ENCODE data around the gene SH3D21. TPM values are rescaled to one million over a fixed set of nuclear protein-coding genes. Genes with fewer than 3 reads are reported as not detected.

The SH3D21 gene
- polyA plus RNA-seq, 2 donors = 3.9 to 15.6 TPM

DNA sequence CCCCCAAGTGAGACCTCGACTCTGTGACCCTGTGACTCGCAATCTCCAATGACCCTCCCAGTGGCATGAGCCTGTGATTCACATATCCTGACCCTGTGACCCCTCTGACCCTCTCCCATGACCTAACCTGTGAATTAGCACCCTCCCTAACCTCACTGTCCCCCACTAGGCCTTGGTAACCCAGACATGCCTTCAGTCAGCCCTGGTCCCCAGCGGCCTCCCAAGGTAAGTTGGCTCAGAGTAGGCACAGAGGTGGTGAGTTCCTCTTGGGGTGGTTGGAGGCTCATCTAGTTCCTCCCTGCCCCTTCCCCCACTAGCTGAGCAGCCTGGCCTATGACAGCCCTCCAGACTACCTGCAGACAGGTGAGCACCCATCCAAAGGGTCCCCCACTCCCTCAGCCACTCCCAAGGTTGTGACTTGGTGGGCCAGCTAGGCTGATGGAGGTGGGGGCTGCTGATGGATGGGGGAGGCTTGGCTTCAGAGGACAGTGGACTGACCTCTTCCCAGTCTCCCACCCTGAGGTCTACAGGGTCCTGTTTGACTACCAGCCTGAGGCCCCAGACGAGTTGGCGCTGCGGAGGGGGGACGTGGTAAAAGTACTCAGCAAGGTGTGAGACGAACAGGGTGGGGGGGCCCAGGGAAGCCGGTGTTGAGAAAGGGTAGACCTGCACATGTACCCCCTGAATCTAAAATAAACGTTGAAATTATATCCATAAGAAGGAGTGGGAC is 1.6 kb downstream of the SH3D21 start:
- Histone ChIP-seq H3K36me3 (ENCODE audit: control insufficient read depth in 2 of 2, insufficient read depth in 2 of 2, low read length in 1 of 2) (peaks cover 0 to 5% of the 10 kb centered on the region in 2 donors), H3K27ac (ENCODE audit: low read depth in 2 of 2, low read length in 1 of 2) (no peak overlapping the region), H3K27me3 (ENCODE audit: control insufficient read depth in 1 of 2, insufficient read depth in 2 of 2, low read length in 2 of 2) (no peaks in the 10 kb centered on the region), H3K4me3 (ENCODE audit: low read depth in 1 of 2, low read length in 2 of 2) (peak overlapping the region; percentile 71 to 90), H3K9me3 (ENCODE audit: control insufficient read depth in 2 of 2, insufficient read depth in 1 of 2, low read depth in 1 of 2, low read length in 1 of 2) (no peaks in the 10 kb centered on the region), H3K4me1 (ENCODE audit: control insufficient read depth in 2 of 2, insufficient read depth in 2 of 2, low read length in 1 of 2) (peaks cover 0 to 12% of the 10 kb centered on the region in 2 donors)
- WGBS, 2 donors = 81 to 90% methylated on average over 9 to 10 of the region's 10 CpGs

DNA sequence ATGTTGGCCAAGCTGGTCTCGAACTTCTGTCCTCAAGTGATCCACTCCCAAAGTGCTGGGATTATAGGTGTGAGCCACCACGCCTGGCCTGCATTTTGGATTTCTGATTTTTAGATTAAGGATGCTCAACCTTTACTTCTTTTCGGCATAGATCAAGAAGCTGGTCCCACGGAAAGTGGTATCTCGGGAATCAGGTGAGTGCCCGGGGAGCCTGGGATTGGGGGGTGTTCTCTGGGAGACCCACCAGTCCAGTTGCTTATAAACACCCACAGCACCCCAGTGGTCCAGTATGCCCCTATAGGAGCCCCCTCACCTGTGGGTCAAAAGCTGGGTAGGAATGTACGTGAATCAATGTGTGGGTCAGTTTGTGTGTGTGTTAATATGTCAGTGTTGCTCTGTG is 3.2 kb downstream of the SH3D21 start:
- 95 to 98% methylated on average over 7 of the region's 7 CpGs for WGBS, 2 donors
- Histone ChIP-seq H3K27me3 (ENCODE audit: control insufficient read depth in 1 of 2, insufficient read depth in 2 of 2, low read length in 2 of 2) (no peaks in the 10 kb centered on the region), H3K36me3 (ENCODE audit: control insufficient read depth in 2 of 2, insufficient read depth in 2 of 2, low read length in 1 of 2) (peaks cover 0 to 5% of the 10 kb centered on the region in 2 donors), H3K4me1 (ENCODE audit: control insufficient read depth in 2 of 2, insufficient read depth in 2 of 2, low read length in 1 of 2) (peaks cover 0 to 12% of the 10 kb centered on the region in 2 donors), H3K9me3 (ENCODE audit: control insufficient read depth in 2 of 2, insufficient read depth in 1 of 2, low read depth in 1 of 2, low read length in 1 of 2) (no peaks in the 10 kb centered on the region), H3K4me3 (ENCODE audit: low read depth in 1 of 2, low read length in 2 of 2) (no peak overlapping the region), H3K27ac (ENCODE audit: low read depth in 2 of 2, low read length in 1 of 2) (no peak overlapping the region)

DNA sequence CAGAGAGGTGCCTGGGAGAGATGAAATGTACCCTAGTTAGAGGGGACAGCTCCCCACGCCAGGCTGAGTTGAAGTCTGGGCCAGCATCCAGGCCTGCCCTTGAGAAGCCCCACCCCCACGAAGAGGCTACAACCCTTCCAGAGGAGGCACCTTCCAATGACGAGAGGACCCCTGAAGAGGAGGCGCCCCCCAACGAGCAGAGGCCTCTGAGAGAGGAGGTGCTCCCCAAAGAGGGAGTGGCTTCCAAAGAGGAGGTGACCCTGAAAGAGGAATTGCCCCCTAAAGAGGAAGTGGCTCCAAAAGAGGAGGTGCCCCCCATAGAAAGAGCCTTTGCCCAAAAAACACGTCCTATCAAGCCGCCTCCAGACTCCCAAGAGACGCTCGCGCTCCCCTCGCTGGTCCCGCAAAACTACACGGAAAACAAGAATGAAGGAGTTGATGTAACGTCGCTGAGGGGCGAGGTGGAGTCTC is 14.2 kb downstream of the SH3D21 start:
- H3K27me3 ChIP-seq (ENCODE audit: control insufficient read depth in 1 of 2, insufficient read depth in 2 of 2, low read length in 2 of 2) = no peaks in the 10 kb centered on the region
- peaks cover 8 to 20% of the 10 kb centered on the region in 2 donors for H3K4me1 ChIP-seq (ENCODE audit: control insufficient read depth in 2 of 2, insufficient read depth in 2 of 2, low read length in 1 of 2)
- H3K36me3 ChIP-seq (ENCODE audit: control insufficient read depth in 2 of 2, insufficient read depth in 2 of 2, low read length in 1 of 2) = peaks cover 0 to 1% of the 10 kb centered on the region in 2 donors
- H3K4me3 ChIP-seq (ENCODE audit: low read depth in 1 of 2, low read length in 2 of 2) = peak overlapping the region in 1 of 2 donors; percentile 29
- H3K9me3 ChIP-seq (ENCODE audit: control insufficient read depth in 2 of 2, insufficient read depth in 1 of 2, low read depth in 1 of 2, low read length in 1 of 2) = no peaks in the 10 kb centered on the region
- WGBS, 2 donors = 44 to 50% methylated on average over 16 of the region's 16 CpGs
- H3K27ac ChIP-seq (ENCODE audit: low read depth in 2 of 2, low read length in 1 of 2) = no peak overlapping the region

DNA sequence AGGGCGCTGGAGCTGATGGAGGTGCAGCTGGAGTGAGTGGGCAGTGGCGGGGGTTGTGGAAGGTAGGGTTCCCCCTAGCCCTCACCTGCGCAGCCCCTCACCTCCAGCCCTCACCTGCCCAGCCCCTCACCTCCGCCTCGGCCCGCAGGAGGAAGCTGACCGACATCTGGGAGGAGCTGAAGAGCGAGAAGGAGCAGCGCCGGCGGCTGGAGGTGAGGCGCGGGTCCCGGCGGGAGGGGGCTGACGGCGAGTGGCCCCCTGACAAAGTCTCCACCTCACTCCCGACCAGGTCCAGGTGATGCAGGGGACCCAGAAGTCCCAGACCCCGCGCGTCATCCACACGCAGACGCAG is 14.6 kb downstream of the SH3D21 start:
- Histone ChIP-seq H3K4me1 (ENCODE audit: control insufficient read depth in 2 of 2, insufficient read depth in 2 of 2, low read length in 1 of 2) (peaks cover 8 to 20% of the 10 kb centered on the region in 2 donors), H3K36me3 (ENCODE audit: control insufficient read depth in 2 of 2, insufficient read depth in 2 of 2, low read length in 1 of 2) (peaks cover 0 to 1% of the 10 kb centered on the region in 2 donors), H3K27ac (ENCODE audit: low read depth in 2 of 2, low read length in 1 of 2) (peak overlapping the region in 1 of 2 donors; percentile 53), H3K4me3 (ENCODE audit: low read depth in 1 of 2, low read length in 2 of 2) (peak overlapping the region; percentile 29), H3K27me3 (ENCODE audit: control insufficient read depth in 1 of 2, insufficient read depth in 2 of 2, low read length in 2 of 2) (no peaks in the 10 kb centered on the region), H3K9me3 (ENCODE audit: control insufficient read depth in 2 of 2, insufficient read depth in 1 of 2, low read depth in 1 of 2, low read length in 1 of 2) (no peaks in the 10 kb centered on the region)
- 27 to 40% methylated on average over 23 of the region's 23 CpGs for WGBS, 2 donors

DNA sequence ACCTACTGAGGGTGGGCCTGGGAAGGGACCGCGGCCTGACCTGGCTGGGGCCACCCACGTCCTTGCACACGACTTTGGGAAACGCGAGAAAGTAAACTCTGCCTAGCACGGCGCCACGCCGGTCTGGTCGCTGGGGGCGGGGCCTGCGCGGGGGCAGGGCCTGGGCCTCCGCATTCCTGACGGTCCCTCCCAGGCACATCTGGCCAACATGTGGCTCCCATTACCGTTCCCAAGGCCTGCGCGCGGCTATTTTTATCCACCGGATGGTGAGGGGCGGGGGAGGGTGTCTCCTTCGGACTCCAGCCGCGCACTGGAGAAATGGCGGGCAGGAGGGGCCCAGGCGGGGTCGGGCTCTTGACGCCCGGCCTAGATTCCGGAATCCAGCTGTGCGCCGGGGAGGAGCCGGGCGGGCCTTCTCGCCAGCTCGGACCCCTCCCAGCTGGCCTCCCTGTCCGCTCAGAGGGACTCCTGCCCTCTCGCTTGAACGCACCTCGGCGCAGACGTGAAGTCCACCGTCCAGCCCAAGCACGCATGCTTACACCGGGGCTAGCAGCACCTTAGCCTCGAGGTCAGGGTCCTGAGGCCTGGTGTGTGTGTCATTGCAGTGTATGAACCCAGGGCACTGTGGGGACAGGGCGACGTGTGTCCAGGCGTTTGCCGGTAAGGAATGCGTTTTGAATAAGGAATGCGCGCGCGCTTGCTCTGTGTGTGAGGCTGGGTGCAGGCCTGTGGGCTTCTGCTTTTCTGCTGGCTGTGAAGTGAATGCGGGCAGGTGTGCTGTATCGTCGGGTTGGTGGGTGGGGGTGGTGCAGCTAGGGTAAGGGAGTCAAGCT is 15.2 kb downstream of the SH3D21 start:
- 26 to 37% methylated on average over 56 to 59 of the region's 59 CpGs for WGBS, 2 donors
- Histone ChIP-seq H3K9me3 (ENCODE audit: control insufficient read depth in 2 of 2, insufficient read depth in 1 of 2, low read depth in 1 of 2, low read length in 1 of 2) (no peaks in the 10 kb centered on the region), H3K4me1 (ENCODE audit: control insufficient read depth in 2 of 2, insufficient read depth in 2 of 2, low read length in 1 of 2) (peaks cover 8 to 20% of the 10 kb centered on the region in 2 donors), H3K36me3 (ENCODE audit: control insufficient read depth in 2 of 2, insufficient read depth in 2 of 2, low read length in 1 of 2) (peaks cover 0 to 1% of the 10 kb centered on the region in 2 donors), H3K27ac (ENCODE audit: low read depth in 2 of 2, low read length in 1 of 2) (peak overlapping the region in 1 of 2 donors; percentile 53), H3K27me3 (ENCODE audit: control insufficient read depth in 1 of 2, insufficient read depth in 2 of 2, low read length in 2 of 2) (no peaks in the 10 kb centered on the region), H3K4me3 (ENCODE audit: low read depth in 1 of 2, low read length in 2 of 2) (peak overlapping the region; percentile 29)

DNA sequence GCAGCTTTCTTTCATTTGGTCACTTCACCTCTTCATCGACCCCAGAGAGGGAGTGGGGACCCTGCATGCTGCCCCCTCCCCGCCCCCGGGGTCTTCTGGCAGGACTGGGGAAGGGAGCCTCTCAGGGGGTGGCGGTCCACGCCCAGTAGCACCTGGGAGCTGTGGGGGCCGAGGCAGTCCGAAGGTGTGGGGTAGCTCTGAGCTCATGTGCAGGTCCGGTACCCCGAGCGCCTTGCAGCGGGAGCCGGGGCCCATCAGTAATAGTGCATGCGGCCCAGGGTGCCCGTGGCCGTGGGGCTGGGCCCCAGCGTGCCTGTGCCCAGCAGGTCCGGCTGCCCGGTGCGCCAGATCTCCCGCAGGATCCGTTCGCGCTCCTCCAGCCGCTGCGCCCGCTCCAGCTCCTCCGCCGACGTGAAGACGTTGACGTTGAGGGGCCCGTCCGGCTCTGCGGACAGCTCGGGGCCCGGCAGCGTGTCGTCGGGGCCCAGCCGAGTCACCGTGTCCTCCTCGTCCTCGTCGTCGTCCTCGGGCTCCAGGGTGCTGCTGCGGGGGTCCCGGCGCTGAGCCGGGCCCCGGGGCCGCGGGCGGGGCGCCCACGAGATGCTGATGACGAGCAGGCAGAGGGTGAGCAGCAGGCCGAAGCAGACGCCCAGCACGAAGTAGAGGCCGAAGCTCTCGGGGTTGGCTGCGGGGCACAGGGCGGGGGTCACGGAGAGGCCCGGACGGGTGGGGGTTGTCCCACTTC is 16.0 kb downstream of the SH3D21 start:
- Histone ChIP-seq H3K9me3 (ENCODE audit: control insufficient read depth in 2 of 2, insufficient read depth in 1 of 2, low read depth in 1 of 2, low read length in 1 of 2) (no peaks in the 10 kb centered on the region), H3K4me1 (ENCODE audit: control insufficient read depth in 2 of 2, insufficient read depth in 2 of 2, low read length in 1 of 2) (peaks cover 8 to 20% of the 10 kb centered on the region in 2 donors), H3K4me3 (ENCODE audit: low read depth in 1 of 2, low read length in 2 of 2) (peak overlapping the region; percentile 59 to 61), H3K27ac (ENCODE audit: low read depth in 2 of 2, low read length in 1 of 2) (peak overlapping the region; percentile 65 to 79), H3K36me3 (ENCODE audit: control insufficient read depth in 2 of 2, insufficient read depth in 2 of 2, low read length in 1 of 2) (peaks cover 0 to 1% of the 10 kb centered on the region in 2 donors), H3K27me3 (ENCODE audit: control insufficient read depth in 1 of 2, insufficient read depth in 2 of 2, low read length in 2 of 2) (no peaks in the 10 kb centered on the region)
- 40 to 54% methylated on average over 64 to 67 of the region's 67 CpGs for WGBS, 2 donors

DNA sequence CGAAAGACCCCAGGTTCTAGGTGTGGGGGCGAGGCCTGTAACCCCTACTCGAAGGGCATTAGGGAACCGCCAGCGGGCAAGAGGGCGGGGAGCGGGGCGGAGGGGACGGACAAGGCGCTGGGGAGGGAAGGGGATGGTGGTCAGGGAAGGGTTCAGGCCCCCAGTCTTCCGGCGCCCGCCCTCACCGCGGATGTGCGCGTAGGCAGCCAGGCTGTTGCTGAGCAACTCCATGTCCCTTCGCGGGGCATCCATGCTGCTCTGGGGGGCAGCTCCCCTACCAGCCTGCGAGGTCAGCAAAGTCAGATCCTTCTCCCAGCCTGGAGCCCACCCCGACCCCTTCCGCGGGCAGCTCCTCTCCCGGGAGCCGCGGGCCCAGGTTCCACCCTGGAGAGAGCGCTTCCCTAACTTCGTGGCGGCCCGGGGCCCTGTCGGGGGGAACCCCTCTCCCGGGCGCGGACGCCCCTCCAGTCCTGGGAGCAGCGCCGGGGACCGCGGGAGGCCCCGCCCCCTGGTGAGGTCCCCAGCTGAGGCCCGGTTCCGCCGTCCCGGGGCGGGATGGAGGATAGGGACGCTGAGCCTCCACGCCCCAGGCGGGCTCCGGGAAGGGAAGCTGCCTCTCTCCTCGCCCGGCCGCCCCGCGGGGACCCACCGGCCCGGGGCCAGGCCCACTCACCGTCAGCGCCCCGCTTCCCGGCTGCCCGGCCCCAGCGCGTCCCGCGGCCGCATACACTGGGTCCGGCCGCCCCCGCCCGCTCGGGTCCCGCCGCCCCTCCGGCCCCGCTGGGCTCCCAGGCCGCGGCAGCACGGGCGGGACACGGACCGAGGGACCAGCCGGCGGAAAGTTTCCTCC is 16.8 kb downstream of the SH3D21 start:
- WGBS, 2 donors = 6 to 9% methylated on average over 49 to 83 of the region's 83 CpGs
- Histone ChIP-seq H3K4me3 (ENCODE audit: low read depth in 1 of 2, low read length in 2 of 2) (peak overlapping the region; percentile 59 to 61), H3K27me3 (ENCODE audit: control insufficient read depth in 1 of 2, insufficient read depth in 2 of 2, low read length in 2 of 2) (no peaks in the 10 kb centered on the region), H3K27ac (ENCODE audit: low read depth in 2 of 2, low read length in 1 of 2) (peak overlapping the region; percentile 65 to 79), H3K4me1 (ENCODE audit: control insufficient read depth in 2 of 2, insufficient read depth in 2 of 2, low read length in 1 of 2) (peaks cover 8 to 23% of the 10 kb centered on the region in 2 donors), H3K9me3 (ENCODE audit: control insufficient read depth in 2 of 2, insufficient read depth in 1 of 2, low read depth in 1 of 2, low read length in 1 of 2) (no peaks in the 10 kb centered on the region), H3K36me3 (ENCODE audit: control insufficient read depth in 2 of 2, insufficient read depth in 2 of 2, low read length in 1 of 2) (peaks cover 0 to 1% of the 10 kb centered on the region in 2 donors)

DNA sequence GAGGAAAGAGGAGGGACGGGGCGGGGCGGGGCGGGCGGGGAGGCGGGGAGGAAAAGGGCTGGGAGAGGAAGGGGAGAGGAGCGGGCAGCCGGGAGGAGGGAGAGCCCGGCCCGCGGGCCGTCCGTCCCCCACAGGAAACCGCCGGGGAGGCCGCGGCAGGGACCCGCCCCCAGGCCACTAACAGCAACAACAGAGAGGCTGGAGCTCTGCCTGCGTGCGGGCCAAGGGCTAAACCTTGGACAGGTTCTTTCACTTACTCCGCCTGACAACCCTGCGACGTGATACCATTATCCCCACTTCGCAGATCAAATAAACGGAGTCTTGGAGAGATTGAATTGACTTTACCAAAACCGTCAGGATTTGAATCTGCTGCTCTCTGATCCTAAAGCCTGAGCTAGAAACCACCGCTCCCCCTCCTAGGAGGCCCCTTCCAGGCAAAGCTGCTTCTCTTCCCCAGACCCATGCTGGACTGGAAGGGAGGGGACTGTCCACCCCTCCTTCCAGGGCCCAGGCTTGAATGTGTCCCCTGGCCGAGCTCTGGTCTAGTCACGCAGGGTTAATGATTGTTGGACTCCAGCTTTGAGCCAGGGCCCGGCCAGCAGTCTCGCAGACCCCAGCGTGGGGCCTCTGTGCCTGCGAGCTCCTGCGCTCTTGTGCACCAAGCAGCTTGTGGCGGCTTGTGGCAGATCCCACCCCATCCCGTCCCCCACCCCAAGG is 17.6 kb downstream of the SH3D21 start, which contains the start of gene EVA1B:
TSS of gene EVA1B (minus strand) at position 10 of the 717 bp plus-strand sequence. CDS start 608 bp downstream, outside the sequence.
- peaks cover 8 to 26% of the 10 kb centered on the region in 2 donors for H3K4me1 ChIP-seq (ENCODE audit: control insufficient read depth in 2 of 2, insufficient read depth in 2 of 2, low read length in 1 of 2)
- H3K4me3 ChIP-seq (ENCODE audit: low read depth in 1 of 2, low read length in 2 of 2) = peak within 1 kb of the TSS; percentile 59 to 61
- WGBS, 2 donors = 3 to 5% methylated on average over 30 to 35 of the region's 36 CpGs

More for the DNA sequence above, 17.6 kb downstream of the SH3D21 start, which contains the start of gene EVA1B:
- H3K36me3 ChIP-seq (ENCODE audit: control insufficient read depth in 2 of 2, insufficient read depth in 2 of 2, low read length in 1 of 2) = peaks cover 0 to 1% of the 10 kb centered on the region in 2 donors
- peak within 1 kb of the TSS; percentile 65 to 79 for H3K27ac ChIP-seq (ENCODE audit: low read depth in 2 of 2, low read length in 1 of 2)
- no peaks in the 10 kb centered on the region for H3K27me3 ChIP-seq (ENCODE audit: control insufficient read depth in 1 of 2, insufficient read depth in 2 of 2, low read length in 2 of 2)
- H3K9me3 ChIP-seq (ENCODE audit: control insufficient read depth in 2 of 2, insufficient read depth in 1 of 2, low read depth in 1 of 2, low read length in 1 of 2) = no peaks in the 10 kb centered on the region
